ENCODE data around the gene EARS2.

DNA sequence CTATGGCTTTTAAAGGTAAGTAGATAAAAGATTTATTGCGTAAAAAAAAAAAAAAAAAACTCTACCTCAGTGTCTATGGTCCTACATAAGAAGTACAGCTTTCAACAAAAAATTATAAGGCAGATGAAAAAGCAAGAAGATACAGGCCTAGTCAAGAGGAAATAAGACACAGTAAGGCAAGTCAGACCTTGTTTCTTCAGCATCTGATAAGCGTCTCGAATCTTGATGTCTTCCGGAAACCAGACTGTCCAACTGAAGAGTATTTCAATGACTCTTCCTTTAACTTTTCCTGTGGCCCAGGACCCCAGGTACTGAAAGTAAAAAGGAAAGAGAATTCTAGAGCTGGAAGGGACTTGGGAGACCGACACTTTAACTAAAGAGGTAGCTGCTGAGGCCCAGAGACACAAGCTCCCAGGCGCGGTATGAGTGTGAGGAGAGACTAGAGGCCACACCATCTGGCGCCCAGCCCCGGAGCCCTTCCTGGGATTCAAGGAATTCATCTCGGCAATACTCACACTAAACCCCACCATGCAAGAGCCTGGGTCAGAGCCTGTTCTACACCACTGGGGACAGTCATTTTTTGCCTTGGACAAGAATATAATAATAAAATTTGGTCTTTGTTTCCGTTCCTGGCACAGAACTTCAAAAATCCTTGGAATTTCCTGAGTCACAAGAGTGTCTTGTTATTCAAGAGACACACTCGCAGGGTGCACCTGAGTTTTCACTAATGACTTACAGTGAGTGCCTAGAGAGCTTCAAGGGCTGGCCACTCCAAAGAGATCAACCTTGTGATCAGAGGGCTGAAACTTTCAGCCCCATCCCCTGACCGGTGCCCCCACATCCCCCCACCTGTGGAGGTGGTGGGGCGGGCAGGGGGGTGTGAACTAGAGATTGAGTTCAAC lies 65.4 kb downstream of the EARS2 start:
- TF ChIP-seq, protein P1, sequence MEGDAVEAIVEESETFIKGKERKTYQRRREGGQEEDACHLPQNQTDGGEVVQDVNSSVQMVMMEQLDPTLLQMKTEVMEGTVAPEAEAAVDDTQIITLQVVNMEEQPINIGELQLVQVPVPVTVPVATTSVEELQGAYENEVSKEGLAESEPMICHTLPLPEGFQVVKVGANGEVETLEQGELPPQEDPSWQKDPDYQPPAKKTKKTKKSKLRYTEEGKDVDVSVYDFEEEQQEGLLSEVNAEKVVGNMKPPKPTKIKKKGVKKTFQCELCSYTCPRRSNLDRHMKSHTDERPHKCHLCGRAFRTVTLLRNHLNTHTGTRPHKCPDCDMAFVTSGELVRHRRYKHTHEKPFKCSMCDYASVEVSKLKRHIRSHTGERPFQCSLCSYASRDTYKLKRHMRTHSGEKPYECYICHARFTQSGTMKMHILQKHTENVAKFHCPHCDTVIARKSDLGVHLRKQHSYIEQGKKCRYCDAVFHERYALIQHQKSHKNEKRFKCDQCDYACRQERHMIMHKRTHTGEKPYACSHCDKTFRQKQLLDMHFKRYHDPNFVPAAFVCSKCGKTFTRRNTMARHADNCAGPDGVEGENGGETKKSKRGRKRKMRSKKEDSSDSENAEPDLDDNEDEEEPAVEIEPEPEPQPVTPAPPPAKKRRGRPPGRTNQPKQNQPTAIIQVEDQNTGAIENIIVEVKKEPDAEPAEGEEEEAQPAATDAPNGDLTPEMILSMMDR (IDR thresholded peaks at IDR 0.05): no peak
- TF ChIP-seq POLR2A (IDR thresholded peaks at IDR 0.05): no peak
